Peyer's patch (tissue), 4 donors: ENCODE measurements around the gene ARMC9. TPM values are rescaled to one million over a fixed set of nuclear protein-coding genes. Genes with fewer than 3 reads are reported as not detected.

Source experiments
- DNase-seq, 3 donors: peaks; one replicate each; pipeline ENCODE4 v3.0.0-alpha.2; 2017 to 2019
- H3K27ac ChIP-seq, 4 donors: fragments of 200-600 bp; sonication (generic); one replicate each; pipeline ENCODE4 v1.5.1; 2016 to 2019
- H3K27me3 ChIP-seq, 2 donors: fragments of 200-600 bp; sonication (generic); one replicate each; pipeline ENCODE4 v1.5.1; 2019
- H3K36me3 ChIP-seq, 3 donors: fragments of 200-600 bp; sonication (generic); one replicate each; pipeline ENCODE4 v1.5.1; 2016 to 2019
- H3K4me1 ChIP-seq, 4 donors: fragments of 200-600 bp; sonication (generic); one replicate each; pipeline ENCODE4 v1.5.1; 2016 to 2019
- H3K4me3 ChIP-seq, 4 donors: fragments of 200-600 bp; sonication (generic); 1 replicate in 3 of 4; 2 replicates in 1 of 4; pipeline ENCODE4 v1.5.1; 2016 to 2019; ENCODE audit warnings: mild to moderate bottlenecking in 1 of 4
- H3K9me3 ChIP-seq, 4 donors: fragments of 200-600 bp; sonication (generic); one replicate each; pipeline ENCODE4 v1.5.1; 2016 to 2019; ENCODE audit warnings: mild to moderate bottlenecking in 1 of 4
- POLR2A ChIP-seq, 2 donors: fragments of 450-650 bp; IDR thresholded peaks; one replicate each; pipeline ENCODE4 v1.5.1; 2017; ENCODE audit warnings: antibody characterized with exemption in 2 of 2, mild to moderate bottlenecking in 2 of 2, moderate library complexity in 2 of 2
- total RNA-seq, 4 donors: library from RNA; depleted of rRNA; stranded (reverse); fragments of >200 nt; gene quantifications; one replicate each; pipeline ENCODE4 v1.1.0, GENCODE V29; 2016
- TF ChIP-seq, protein P1 (sequence below), 6 experiments: fragments of 450-650 bp in 4 of 6; fragments of 200-600 bp in 2 of 6; sonication (generic) in 1 of 6; IDR thresholded peaks; one replicate each; pipeline ENCODE4 v1.5.1; 2017 to 2019; ENCODE audit warnings: antibody characterized with exemption in 6 of 6, mild to moderate bottlenecking in 3 of 6, moderate library complexity in 1 of 6

The ARMC9 gene
- total RNA-seq, 4 donors from 2014 or later, result 3.3 to 15.7 (median 10.5) TPM

GRCh38 chr2:231380307-231380706 lies 181.9 kb downstream of the ARMC9 start:
- TF ChIP-seq POLR2A (IDR thresholded peaks at IDR 0.05), result no peak
- TF ChIP-seq, protein P1, sequence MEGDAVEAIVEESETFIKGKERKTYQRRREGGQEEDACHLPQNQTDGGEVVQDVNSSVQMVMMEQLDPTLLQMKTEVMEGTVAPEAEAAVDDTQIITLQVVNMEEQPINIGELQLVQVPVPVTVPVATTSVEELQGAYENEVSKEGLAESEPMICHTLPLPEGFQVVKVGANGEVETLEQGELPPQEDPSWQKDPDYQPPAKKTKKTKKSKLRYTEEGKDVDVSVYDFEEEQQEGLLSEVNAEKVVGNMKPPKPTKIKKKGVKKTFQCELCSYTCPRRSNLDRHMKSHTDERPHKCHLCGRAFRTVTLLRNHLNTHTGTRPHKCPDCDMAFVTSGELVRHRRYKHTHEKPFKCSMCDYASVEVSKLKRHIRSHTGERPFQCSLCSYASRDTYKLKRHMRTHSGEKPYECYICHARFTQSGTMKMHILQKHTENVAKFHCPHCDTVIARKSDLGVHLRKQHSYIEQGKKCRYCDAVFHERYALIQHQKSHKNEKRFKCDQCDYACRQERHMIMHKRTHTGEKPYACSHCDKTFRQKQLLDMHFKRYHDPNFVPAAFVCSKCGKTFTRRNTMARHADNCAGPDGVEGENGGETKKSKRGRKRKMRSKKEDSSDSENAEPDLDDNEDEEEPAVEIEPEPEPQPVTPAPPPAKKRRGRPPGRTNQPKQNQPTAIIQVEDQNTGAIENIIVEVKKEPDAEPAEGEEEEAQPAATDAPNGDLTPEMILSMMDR (IDR thresholded peaks at IDR 0.05), result no peak
- Histone ChIP-seq H3K36me3 (no peaks in the 10 kb centered on the region), H3K4me3 (no peak overlapping the region), H3K9me3 (peaks cover 0 to 3% (median 0%) of the 10 kb centered on the region in 4 donors), H3K4me1 (peaks cover 0 to 5% (median 0%) of the 10 kb centered on the region in 4 donors), H3K27me3 (no peaks in the 10 kb centered on the region), H3K27ac (no peak overlapping the region)
- DNase-seq, result no peak

- TF ChIP-seq POLR2A (IDR thresholded peaks at IDR 0.05), result no peak
- TF ChIP-seq, protein P1 (IDR thresholded peaks at IDR 0.05), result no peak
- Histone ChIP-seq H3K4me1 (peaks cover 0 to 5% (median 0%) of the 10 kb centered on the region in 4 donors), H3K27me3 (no peaks in the 10 kb centered on the region), H3K27ac (no peak overlapping the region), H3K4me3 (no peak overlapping the region), H3K36me3 (no peaks in the 10 kb centered on the region), H3K9me3 (peaks cover 0 to 3% (median 0%) of the 10 kb centered on the region in 4 donors)
- DNase-seq, result no peak
Measured at GRCh38 chr2:231380991-231381847, 182.8 kb downstream of the ARMC9 start.

GRCh38 chr2:231382116-231382515 lies 183.7 kb downstream of the ARMC9 start:
- no peak for DNase-seq
- H3K9me3 ChIP-seq, result peaks cover 0 to 3% (median 0%) of the 10 kb centered on the region in 4 donors
- H3K36me3 ChIP-seq, result no peaks in the 10 kb centered on the region
- H3K27me3 ChIP-seq, result no peaks in the 10 kb centered on the region
- no peak for TF ChIP-seq POLR2A (IDR thresholded peaks at IDR 0.05)
- TF ChIP-seq, protein P1 (IDR thresholded peaks at IDR 0.05), result no peak
- H3K4me3 ChIP-seq, result no peak overlapping the region
- no peak overlapping the region for H3K27ac ChIP-seq
- peaks cover 0 to 5% (median 0%) of the 10 kb centered on the region in 4 donors for H3K4me1 ChIP-seq

- Histone ChIP-seq H3K27me3 (no peaks in the 10 kb centered on the region), H3K27ac (no peak overlapping the region), H3K36me3 (no peaks in the 10 kb centered on the region), H3K4me3 (no peak overlapping the region), H3K4me1 (peaks cover 0 to 3% (median 0%) of the 10 kb centered on the region in 4 donors), H3K9me3 (peaks cover 0 to 3% (median 0%) of the 10 kb centered on the region in 4 donors)
- no peak for DNase-seq
- TF ChIP-seq POLR2A (IDR thresholded peaks at IDR 0.05), result no peak
- TF ChIP-seq, protein P1 (IDR thresholded peaks at IDR 0.05), result no peak
Measured at GRCh38 chr2:231383416-231384108, 185.1 kb downstream of the ARMC9 start.

DNA sequence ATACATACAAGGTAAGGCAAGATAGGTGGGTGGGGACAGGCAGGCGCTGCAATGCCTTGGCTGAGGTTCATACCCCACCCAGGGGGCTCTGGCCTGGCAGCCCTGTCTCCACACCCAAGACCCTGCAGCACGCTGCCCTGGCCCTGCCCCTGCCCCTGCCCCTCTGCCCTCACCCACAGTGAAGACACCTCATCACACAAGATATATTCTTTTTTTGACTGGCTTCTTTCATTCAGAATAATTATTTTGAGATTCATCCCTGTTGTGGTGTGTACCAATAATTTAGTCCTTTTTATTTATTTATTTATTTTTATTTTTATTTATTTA lies 185.6 kb downstream of the ARMC9 start:
- no peaks in the 10 kb centered on the region for H3K27me3 ChIP-seq
- no peaks in the 10 kb centered on the region for H3K36me3 ChIP-seq
- no peak for DNase-seq
- no peak overlapping the region for H3K4me3 ChIP-seq
- H3K4me1 ChIP-seq, result no peaks in the 10 kb centered on the region
- no peak overlapping the region for H3K27ac ChIP-seq
- peaks cover 0 to 3% (median 0%) of the 10 kb centered on the region in 4 donors for H3K9me3 ChIP-seq
- TF ChIP-seq, protein P1 (IDR thresholded peaks at IDR 0.05), result no peak
- TF ChIP-seq POLR2A (IDR thresholded peaks at IDR 0.05), result no peak
